ENCODE data around the gene NUPR1. TPM values are rescaled to one million over a fixed set of nuclear protein-coding genes. Genes with fewer than 3 reads are reported as not detected.
A peak's percentile ranks its signal among the peaks of the same experiment; 100 is the strongest.

The NUPR1 gene
- total and polyA plus RNA-seq, 2 donors from 2014 or later, result 64.7 to 125 TPM

- DNase-seq (no peak), FAIRE-seq (no peak)
- Histone ChIP-seq H3K9ac (ENCODE audit: low read length in 3 of 3) (peak overlapping the region in 1 of 3 donors; percentile 48), H3K27me3 (ENCODE audit: control insufficient read depth, insufficient read depth, low read length) (no peaks in the 10 kb centered on the region), H3K9me3 (ENCODE audit: control insufficient read depth in 2 of 3, insufficient read depth in 1 of 3, low read length in 3 of 3) (no peaks in the 10 kb centered on the region), H3K4me1 (ENCODE audit: control insufficient read depth in 2 of 3, insufficient read depth in 2 of 3, low read depth in 1 of 3, low read length in 3 of 3) (peaks cover 0 to 5% (median 0%) of the 10 kb centered on the region in 3 donors), H3K36me3 (ENCODE audit: control insufficient read depth in 2 of 3, insufficient read depth in 3 of 3, low read length in 3 of 3) (peaks cover 3 to 5% (median 4%) of the 10 kb centered on the region in 3 donors), H3K4me3 (ENCODE audit: low read length in 3 of 3) (peak overlapping the region; percentile 58 to 91 (median 69)), H3K27ac (ENCODE audit: low read depth in 2 of 2, low read length in 2 of 2) (no peak overlapping the region)
- no peak for TF ChIP-seq CTCF (IDR thresholded peaks at IDR 0.05; ENCODE audit: borderline replicate concordance, extremely low read depth, insufficient read depth)
- intact Hi-C loops (cut with DNase I), result no loop called here
Measured at GRCh38 chr16:28554634-28555423, 16.1 kb upstream of the NUPR1 start.

- Histone ChIP-seq H3K4me3 (ENCODE audit: low read length in 3 of 3) (peak within 1 kb of the TSS; percentile 69 to 92 (median 91)), H3K9me3 (ENCODE audit: control insufficient read depth in 2 of 3, insufficient read depth in 1 of 3, low read length in 3 of 3) (no peaks in the 10 kb centered on the region), H3K36me3 (ENCODE audit: control insufficient read depth in 2 of 3, insufficient read depth in 3 of 3, low read length in 3 of 3) (peaks cover 3 to 5% (median 4%) of the 10 kb centered on the region in 3 donors), H3K27ac (ENCODE audit: low read depth in 2 of 2, low read length in 2 of 2) (peak within 1 kb of the TSS; percentile 96 to 98), H3K9ac (ENCODE audit: low read length in 3 of 3) (peak within 1 kb of the TSS; percentile 70 to 97 (median 92)), H3K4me1 (ENCODE audit: control insufficient read depth in 2 of 3, insufficient read depth in 2 of 3, low read depth in 1 of 3, low read length in 3 of 3) (peaks cover 0 to 5% (median 0%) of the 10 kb centered on the region in 3 donors), H3K27me3 (ENCODE audit: control insufficient read depth, insufficient read depth, low read length) (no peaks in the 10 kb centered on the region)
- intact Hi-C loops (cut with DNase I), result no loop called here
- peak; percentile 94 to 97 (median 97) for DNase-seq
- no peak for TF ChIP-seq CTCF (IDR thresholded peaks at IDR 0.05; ENCODE audit: borderline replicate concordance, extremely low read depth, insufficient read depth)
- no peak for FAIRE-seq
Measured at GRCh38 chr16:28553776-28554633, 15.2 kb upstream of the NUPR1 start, which contains the start of gene SGF29. Gene SGF29 (plus strand): TSS chr16:28553920. CDS start chr16:28581070, 27,150 bp downstream.

DNA sequence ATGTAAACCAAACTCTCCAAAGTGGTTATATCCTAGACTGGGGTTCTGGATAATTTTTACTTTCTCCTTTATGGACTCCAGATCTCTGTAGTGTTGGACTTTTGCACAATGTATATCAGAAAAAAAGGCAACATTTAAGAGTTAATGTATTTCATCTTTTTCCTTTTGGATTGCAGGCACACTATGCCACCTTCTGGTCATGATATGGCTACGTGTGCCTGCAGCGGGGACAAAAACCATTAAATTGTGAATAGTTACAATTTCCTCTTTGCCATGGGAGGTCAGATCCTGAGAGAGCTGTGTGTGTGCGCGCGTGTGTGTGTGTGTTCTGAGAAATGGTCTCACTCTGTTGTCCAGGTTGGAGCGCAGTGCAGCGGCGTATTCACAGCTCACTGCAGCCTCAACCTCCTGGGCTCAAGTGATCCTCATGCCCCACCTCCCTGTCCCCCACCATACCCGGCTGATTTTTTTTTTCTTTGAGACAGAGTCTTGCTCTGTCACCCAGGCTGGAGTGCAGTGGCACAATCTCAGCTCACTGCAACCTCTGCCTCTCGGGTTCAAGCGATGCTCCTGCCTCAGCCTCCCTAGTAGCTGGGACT is 10.6 kb upstream of the NUPR1 start:
- DNase-seq, result peak in 1 of 5 donors; percentile 46
- Histone ChIP-seq H3K4me1 (ENCODE audit: control insufficient read depth in 2 of 3, insufficient read depth in 2 of 3, low read depth in 1 of 3, low read length in 3 of 3) (peaks cover 0 to under 1% (median 0%) of the 10 kb centered on the region in 3 donors), H3K9ac (ENCODE audit: low read length in 3 of 3) (no peak overlapping the region)

More for the DNA sequence above, 10.6 kb upstream of the NUPR1 start:
- no peaks in the 10 kb centered on the region for H3K9me3 ChIP-seq (ENCODE audit: control insufficient read depth in 2 of 3, insufficient read depth in 1 of 3, low read length in 3 of 3)
- no peak for FAIRE-seq
- H3K4me3 ChIP-seq (ENCODE audit: low read length in 3 of 3), result no peak overlapping the region
- TF ChIP-seq CTCF (IDR thresholded peaks at IDR 0.05; ENCODE audit: borderline replicate concordance, extremely low read depth, insufficient read depth), result peak; percentile 43
- H3K27ac ChIP-seq (ENCODE audit: low read depth in 2 of 2, low read length in 2 of 2), result no peak overlapping the region
- no peaks in the 10 kb centered on the region for H3K36me3 ChIP-seq (ENCODE audit: control insufficient read depth in 2 of 3, insufficient read depth in 3 of 3, low read length in 3 of 3)
- no peaks in the 10 kb centered on the region for H3K27me3 ChIP-seq (ENCODE audit: control insufficient read depth, insufficient read depth, low read length)
- intact Hi-C loops (cut with DNase I), result loop anchor here (10.0 kb wide), 1 partner anchor 55 kb away; the partner anchor contains the start of genes APOBR and CLN3
